VCaP (cell line): ENCODE data around the gene TMEM131L.
"Not testable (repeated sequence)": the region's sequence is repeated elsewhere in the genome, so short reads cannot be mapped to it uniquely, and the experiment has no call there.

Experiments
- H3K27ac ChIP-seq: fragments of 450-650 bp; 2 replicates; pipeline ENCODE4 v1.5.1; 2017
- TF ChIP-seq, protein P1 (sequence below): fragments of 450-650 bp; conservative IDR thresholded peaks from 2 replicates; pipeline ENCODE4 v1.5.1; 2017; ENCODE audit warnings: mild to moderate bottlenecking, moderate library complexity

TMEM131L gene

DNA sequence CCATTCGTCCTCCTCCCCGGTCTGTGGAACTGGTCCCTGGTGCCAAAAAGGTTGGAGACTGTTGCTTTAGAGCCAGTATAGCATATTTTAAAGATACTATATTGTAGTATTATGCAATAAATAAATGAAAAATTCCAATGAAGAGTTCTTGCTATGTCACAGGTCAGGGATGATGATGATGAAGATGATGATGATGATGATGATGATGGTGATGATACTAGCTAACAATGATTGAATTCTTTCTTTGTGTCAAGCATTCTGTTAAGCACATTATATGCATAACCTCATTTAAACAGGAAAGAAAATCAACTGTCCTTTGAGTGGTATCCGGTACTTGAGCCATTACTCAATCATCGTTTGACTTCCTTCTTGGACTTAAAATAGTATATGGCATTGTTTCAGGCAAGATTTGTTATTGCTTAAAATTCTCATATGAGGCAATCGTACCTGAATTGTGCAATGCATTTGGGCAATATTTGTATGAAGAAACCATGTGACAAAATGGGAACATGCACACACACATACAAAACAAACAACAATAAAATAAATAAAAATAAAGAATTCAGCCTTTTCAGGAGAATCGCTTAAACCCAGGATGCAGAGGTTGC, 195.2 kb downstream of the TMEM131L start:
- no peak overlapping the region for H3K27ac ChIP-seq
- TF ChIP-seq, protein P1, sequence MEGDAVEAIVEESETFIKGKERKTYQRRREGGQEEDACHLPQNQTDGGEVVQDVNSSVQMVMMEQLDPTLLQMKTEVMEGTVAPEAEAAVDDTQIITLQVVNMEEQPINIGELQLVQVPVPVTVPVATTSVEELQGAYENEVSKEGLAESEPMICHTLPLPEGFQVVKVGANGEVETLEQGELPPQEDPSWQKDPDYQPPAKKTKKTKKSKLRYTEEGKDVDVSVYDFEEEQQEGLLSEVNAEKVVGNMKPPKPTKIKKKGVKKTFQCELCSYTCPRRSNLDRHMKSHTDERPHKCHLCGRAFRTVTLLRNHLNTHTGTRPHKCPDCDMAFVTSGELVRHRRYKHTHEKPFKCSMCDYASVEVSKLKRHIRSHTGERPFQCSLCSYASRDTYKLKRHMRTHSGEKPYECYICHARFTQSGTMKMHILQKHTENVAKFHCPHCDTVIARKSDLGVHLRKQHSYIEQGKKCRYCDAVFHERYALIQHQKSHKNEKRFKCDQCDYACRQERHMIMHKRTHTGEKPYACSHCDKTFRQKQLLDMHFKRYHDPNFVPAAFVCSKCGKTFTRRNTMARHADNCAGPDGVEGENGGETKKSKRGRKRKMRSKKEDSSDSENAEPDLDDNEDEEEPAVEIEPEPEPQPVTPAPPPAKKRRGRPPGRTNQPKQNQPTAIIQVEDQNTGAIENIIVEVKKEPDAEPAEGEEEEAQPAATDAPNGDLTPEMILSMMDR: no peak

DNA sequence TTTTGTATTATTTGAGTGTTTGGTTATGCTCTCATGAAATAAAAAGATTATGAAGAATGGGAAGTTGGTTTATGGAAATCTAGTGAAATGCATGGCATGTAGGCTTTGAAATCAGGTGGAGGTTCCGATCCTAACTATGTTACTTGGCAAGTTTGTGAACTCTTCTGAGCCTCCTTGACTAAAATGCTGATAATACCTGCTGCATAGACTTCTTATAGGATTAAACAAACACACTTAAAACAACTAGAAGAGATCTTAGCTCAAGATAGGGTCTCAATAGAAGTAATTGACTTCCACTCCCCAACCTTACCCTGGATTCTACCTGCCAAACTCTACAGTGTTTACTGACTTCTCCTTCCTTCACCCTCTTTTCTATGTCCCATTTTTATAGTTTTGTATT, 195.7 kb downstream of the TMEM131L start:
- TF ChIP-seq, protein P1: no peak
- no peak overlapping the region for H3K27ac ChIP-seq

DNA sequence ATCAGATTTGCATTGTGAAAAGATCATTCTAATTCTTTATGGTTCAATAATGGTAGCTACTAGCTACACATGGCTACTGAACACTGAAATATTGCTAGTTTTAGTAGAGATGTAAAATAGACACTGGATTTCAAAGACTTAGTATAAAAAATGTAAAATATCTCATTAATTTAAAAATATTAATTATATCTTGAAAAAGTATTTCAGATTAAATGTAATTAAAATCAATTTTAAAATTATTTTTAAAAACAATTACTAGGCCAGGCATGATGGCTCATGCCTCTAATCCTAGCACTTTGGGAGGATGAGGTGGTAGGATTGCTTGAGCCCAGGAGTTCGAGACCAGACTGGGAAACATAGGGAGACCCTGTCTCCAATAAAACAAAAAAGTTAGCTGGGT, 197.5 kb downstream of the TMEM131L start:
- H3K27ac ChIP-seq: no peak overlapping the region
- TF ChIP-seq, protein P1: no peak

DNA sequence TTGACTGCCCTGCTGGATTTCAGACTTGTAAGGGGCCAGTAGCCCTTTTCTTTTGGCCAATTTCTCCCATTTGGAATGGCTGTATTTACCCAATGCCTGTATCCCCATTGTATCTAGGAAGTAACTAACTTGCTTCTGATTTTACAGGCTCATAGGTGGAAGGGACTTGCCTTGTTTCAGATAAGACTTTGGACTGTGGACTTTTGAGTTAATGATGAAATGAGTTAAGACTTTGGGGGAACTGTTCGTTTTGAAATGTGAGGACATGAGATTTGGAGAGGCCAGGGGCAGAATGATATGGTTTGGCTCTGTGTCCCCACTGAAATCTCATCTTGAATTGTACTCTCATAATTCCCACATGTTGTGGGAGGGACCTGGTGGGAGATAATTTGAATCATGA, 200.3 kb downstream of the TMEM131L start:
- H3K27ac ChIP-seq: not testable (repeated sequence)

DNA sequence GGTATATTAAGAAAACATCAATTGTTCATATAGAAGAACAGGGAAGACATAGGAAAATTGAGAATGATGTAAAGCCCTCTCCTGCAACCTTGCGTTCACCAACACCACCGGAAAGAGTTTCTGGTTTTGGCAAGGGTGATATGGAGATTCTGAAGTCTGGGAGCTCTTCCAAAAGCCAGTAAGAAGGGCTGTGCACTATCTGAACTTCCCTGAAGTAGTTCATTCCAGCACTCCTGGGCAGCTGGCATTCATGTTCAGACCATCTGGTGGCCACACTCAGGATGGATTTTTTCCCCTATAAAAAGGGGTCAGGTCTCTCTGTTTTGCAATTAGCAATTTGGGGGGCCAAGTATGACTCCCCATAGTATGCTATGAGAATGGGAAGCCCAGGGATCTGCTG, 202.5 kb downstream of the TMEM131L start:
- no peak overlapping the region for H3K27ac ChIP-seq
- TF ChIP-seq, protein P1: no peak

DNA sequence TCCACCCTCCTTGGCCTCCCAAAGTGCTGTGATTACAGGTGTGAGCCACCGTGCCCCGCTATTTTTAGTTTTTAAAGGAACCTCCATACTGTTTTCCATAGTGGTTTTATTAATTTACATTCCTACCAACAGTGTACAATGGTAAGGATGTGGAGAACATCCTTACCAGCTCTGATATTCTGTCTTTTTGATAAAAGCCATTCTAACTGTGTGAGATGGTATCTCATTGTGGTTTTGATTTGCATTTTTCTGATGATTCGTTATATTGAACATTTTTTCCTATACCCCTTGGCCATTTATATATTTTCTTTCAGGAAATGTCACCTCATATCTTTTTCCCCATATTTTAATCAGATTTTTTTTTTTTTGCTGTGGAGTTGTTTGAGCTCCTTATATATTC, 203.7 kb downstream of the TMEM131L start:
- H3K27ac ChIP-seq: no peak overlapping the region
- TF ChIP-seq, protein P1: no peak

DNA sequence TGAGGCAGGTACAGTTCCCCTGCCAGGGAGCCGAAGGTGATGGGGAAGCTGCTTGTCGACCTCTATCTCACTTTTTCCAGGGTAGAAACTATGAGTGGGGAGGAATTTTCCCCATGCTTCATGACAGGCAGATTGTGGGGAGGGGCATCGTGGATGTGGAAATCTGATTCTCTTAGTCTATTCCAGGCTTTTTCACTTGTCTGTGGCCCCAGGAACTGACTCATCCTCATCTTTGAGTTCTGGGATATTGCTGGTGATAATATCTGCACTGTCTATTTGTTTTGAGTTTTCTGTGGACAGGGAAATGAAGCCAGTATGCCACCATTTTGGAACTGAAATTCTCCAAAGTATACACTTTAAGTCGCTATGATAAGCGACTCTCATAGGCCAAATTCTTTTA, 210.3 kb downstream of the TMEM131L start:
- TF ChIP-seq, protein P1: no peak
- H3K27ac ChIP-seq: no peak overlapping the region

DNA sequence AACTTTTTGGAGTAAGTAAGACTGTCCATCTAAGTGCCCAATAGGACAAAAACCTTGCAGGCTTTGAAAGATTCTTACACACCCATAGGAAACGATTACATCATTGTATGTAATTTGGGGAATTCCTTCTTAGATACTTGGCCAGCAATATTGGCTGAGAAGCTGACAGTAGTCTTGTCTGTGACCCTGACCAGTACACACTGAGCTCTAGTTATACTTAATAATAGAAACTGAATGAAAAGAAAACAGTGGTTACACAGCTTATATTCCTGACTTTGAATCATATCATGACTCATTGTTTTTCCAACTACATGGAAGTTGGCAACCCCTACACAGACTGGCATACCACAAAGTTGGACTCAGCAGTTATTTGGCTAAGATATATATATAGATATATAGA, 210.8 kb downstream of the TMEM131L start:
- TF ChIP-seq, protein P1: no peak
- H3K27ac ChIP-seq: no peak overlapping the region
